ENCODE results near the gene LCP1.

DNA sequence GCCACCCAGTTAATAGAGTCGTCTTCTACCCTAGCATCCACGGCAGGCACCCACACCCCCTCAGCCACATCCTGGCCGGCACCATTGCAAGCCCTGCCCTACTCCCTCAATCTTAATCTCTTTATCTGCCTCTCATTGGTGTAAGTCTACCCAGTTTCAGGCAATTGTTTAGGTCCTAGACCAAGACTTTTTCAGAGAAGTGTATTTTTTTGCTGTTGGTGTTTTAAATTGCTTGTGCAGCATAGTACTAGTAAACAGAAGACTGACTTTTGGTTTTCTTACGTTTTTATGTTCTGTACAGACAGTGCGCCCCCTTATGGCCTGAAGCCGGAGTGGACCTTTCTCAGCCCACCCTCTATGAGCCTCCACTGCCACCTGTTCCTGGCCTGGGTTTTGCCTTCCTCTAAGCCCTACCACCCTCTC lies 2.3 kb upstream of the LCP1 start:
- TF ChIP-seq CTCF (IDR thresholded peaks at IDR 0.05; ENCODE audit: insufficient read depth, low read depth, low read length), result peak; percentile 50
- no peak for TF ChIP-seq EZH2 (IDR thresholded peaks at IDR 0.05; ENCODE audit: insufficient read depth, low read length)
